GM19023 (cell line): Measurements from ENCODE around the gene RAB4B.
"Not testable (repeated sequence)": the region's sequence is repeated elsewhere in the genome, so short reads cannot be mapped to it uniquely, and the experiment has no call there.

Experiments used
- ATAC-seq: cut with Tn5 transposase; IDR thresholded peaks from one replicate; pipeline ENCODE4 v1.9.1; 2021; ENCODE audit warnings: mild to moderate bottlenecking, moderate library complexity; ENCODE audit not compliant: unreplicated experiment

The RAB4B gene

GRCh38 chr19:40819479-40820234 lies 41.6 kb downstream of the RAB4B start:
- ATAC-seq, result not testable (repeated sequence)

GRCh38 chr19:40822161-40822560 lies 44.1 kb downstream of the RAB4B start:
- no peak for ATAC-seq

GRCh38 chr19:40822704-40823553 lies 44.9 kb downstream of the RAB4B start:
- ATAC-seq, result not testable (repeated sequence)

- ATAC-seq, result not testable (repeated sequence)
Measured at GRCh38 chr19:40824916-40825315, 46.9 kb downstream of the RAB4B start.

- not testable (repeated sequence) for ATAC-seq
Measured at GRCh38 chr19:40825460-40826095, 47.5 kb downstream of the RAB4B start.

- not testable (repeated sequence) for ATAC-seq
Measured at GRCh38 chr19:40826312-40826698, 48.3 kb downstream of the RAB4B start.

GRCh38 chr19:40826699-40827385 lies 48.8 kb downstream of the RAB4B start:
- ATAC-seq, result not testable (repeated sequence)

GRCh38 chr19:40827386-40828247 lies 49.6 kb downstream of the RAB4B start:
- no peak for ATAC-seq

- ATAC-seq, result no peak
Measured at GRCh38 chr19:40829205-40829604, 51.2 kb downstream of the RAB4B start.

- ATAC-seq, result not testable (repeated sequence)
Measured at GRCh38 chr19:40830741-40831140, 52.7 kb downstream of the RAB4B start.

- ATAC-seq, result no peak
Measured at GRCh38 chr19:40831502-40832430, 53.7 kb downstream of the RAB4B start.

- ATAC-seq, result not testable (repeated sequence)
Measured at GRCh38 chr19:40832431-40832790, 54.4 kb downstream of the RAB4B start.

- not testable (repeated sequence) for ATAC-seq
Measured at GRCh38 chr19:40833728-40834533, 55.9 kb downstream of the RAB4B start.

GRCh38 chr19:40836754-40837429 lies 58.8 kb downstream of the RAB4B start:
- ATAC-seq, result no peak

GRCh38 chr19:40838477-40838876 lies 60.4 kb downstream of the RAB4B start:
- not testable (repeated sequence) for ATAC-seq

GRCh38 chr19:40842012-40842411 lies 64.0 kb downstream of the RAB4B start:
- not testable (repeated sequence) for ATAC-seq

- not testable (repeated sequence) for ATAC-seq
Measured at GRCh38 chr19:40842997-40843652, 65.1 kb downstream of the RAB4B start.
